ENCODE data around the gene VSTM4. TPM values are rescaled to one million over a fixed set of nuclear protein-coding genes. Genes with fewer than 3 reads are reported as not detected.

The VSTM4 gene
- total RNA-seq, 2 experiments from 2014 or later, result 0.07 to 0.11 TPM

- intact Hi-C loops (cut with DNase I, micrococcal nuclease), result no loop called here
- ChIA-PET POLR2A (no interaction called here), CTCF (interaction anchor here (1.3 kb wide), 1 partner anchor 10 kb away, joined by 3 read pairs; no protein-coding TSS in a partner anchor)
- DNase-seq (no peak), ATAC-seq (no peak)
- no peak overlapping the region for H3K27ac Mint-ChIP-seq
- no peaks in the 10 kb centered on the region for H3K9me3 Mint-ChIP-seq (ENCODE audit: low read depth)
- H3K4me1 Mint-ChIP-seq, result no peaks in the 10 kb centered on the region
- H3K4me3 Mint-ChIP-seq, result no peak overlapping the region
- peaks cover 3% of the 10 kb centered on the region for H3K27me3 Mint-ChIP-seq
- H3K36me3 Mint-ChIP-seq (ENCODE audit: low read depth), result no peaks in the 10 kb centered on the region
These were observed 25.2 kb upstream of the VSTM4 start for GRCh38 chr10:49140304-49141177.

GRCh38 chr10:49139846-49140195 is 24.5 kb upstream of the VSTM4 start:
- no peaks in the 10 kb centered on the region for H3K4me1 Mint-ChIP-seq
- no peak overlapping the region for H3K4me3 Mint-ChIP-seq
- DNase-seq, result peak; percentile 16
- H3K36me3 Mint-ChIP-seq (ENCODE audit: low read depth), result no peaks in the 10 kb centered on the region
- H3K27ac Mint-ChIP-seq, result no peak overlapping the region
- peak; percentile 64 for ATAC-seq
- POLR2A ChIA-PET, result no interaction called here
- H3K9me3 Mint-ChIP-seq (ENCODE audit: low read depth), result no peaks in the 10 kb centered on the region
- intact Hi-C loops (cut with DNase I, micrococcal nuclease), result no loop called here
- CTCF ChIA-PET, result interaction anchor here (1.3 kb wide), 1 partner anchor 10 kb away, joined by 3 read pairs; no protein-coding TSS in a partner anchor
- peaks cover 6% of the 10 kb centered on the region for H3K27me3 Mint-ChIP-seq

GRCh38 chr10:49139028-49139845 is 23.9 kb upstream of the VSTM4 start:
- Mint-ChIP-seq H3K9me3 (ENCODE audit: low read depth) (no peaks in the 10 kb centered on the region), H3K27ac (no peak overlapping the region), H3K4me3 (no peak overlapping the region), H3K27me3 (peaks cover 8% of the 10 kb centered on the region), H3K36me3 (ENCODE audit: low read depth) (no peaks in the 10 kb centered on the region), H3K4me1 (no peaks in the 10 kb centered on the region)
- DNase-seq, result no peak
- POLR2A ChIA-PET, result no interaction called here
- no peak for ATAC-seq
- intact Hi-C loops (cut with DNase I, micrococcal nuclease), result no loop called here
- CTCF ChIA-PET, result interaction anchor here (1.3 kb wide), 1 partner anchor 9 kb away, joined by 3 read pairs; no protein-coding TSS in a partner anchor

GRCh38 chr10:49138361-49138891 is 23.1 kb upstream of the VSTM4 start:
- Mint-ChIP-seq H3K36me3 (ENCODE audit: low read depth) (no peaks in the 10 kb centered on the region), H3K4me3 (no peak overlapping the region), H3K27ac (no peak overlapping the region), H3K27me3 (peaks cover 11% of the 10 kb centered on the region), H3K4me1 (no peaks in the 10 kb centered on the region), H3K9me3 (ENCODE audit: low read depth) (no peaks in the 10 kb centered on the region)
- DNase-seq (no peak), ATAC-seq (no peak)
- ChIA-PET POLR2A (interaction anchor here (1.2 kb wide), 1 partner anchor 14 kb away, joined by 3 read pairs; no protein-coding TSS in a partner anchor), CTCF (no interaction called here)
- intact Hi-C loops (cut with DNase I, micrococcal nuclease), result no loop called here

GRCh38 chr10:49136525-49136924 is 21.2 kb upstream of the VSTM4 start:
- no peaks in the 10 kb centered on the region for H3K9me3 Mint-ChIP-seq (ENCODE audit: low read depth)
- peaks cover 11% of the 10 kb centered on the region for H3K27me3 Mint-ChIP-seq
- POLR2A ChIA-PET, result no interaction called here
- no peak for DNase-seq
- no peak overlapping the region for H3K4me3 Mint-ChIP-seq
- no peak overlapping the region for H3K27ac Mint-ChIP-seq
- no peak for ATAC-seq
- no peaks in the 10 kb centered on the region for H3K4me1 Mint-ChIP-seq
- H3K36me3 Mint-ChIP-seq (ENCODE audit: low read depth), result no peaks in the 10 kb centered on the region
- CTCF ChIA-PET, result no interaction called here
- intact Hi-C loops (cut with DNase I, micrococcal nuclease), result no loop called here

GRCh38 chr10:49135575-49136313 is 20.4 kb upstream of the VSTM4 start:
- Mint-ChIP-seq H3K36me3 (ENCODE audit: low read depth) (no peaks in the 10 kb centered on the region), H3K9me3 (ENCODE audit: low read depth) (no peaks in the 10 kb centered on the region), H3K4me3 (no peak overlapping the region), H3K27ac (no peak overlapping the region), H3K4me1 (no peaks in the 10 kb centered on the region), H3K27me3 (peaks cover 11% of the 10 kb centered on the region)
- ATAC-seq (no peak), DNase-seq (no peak)
- ChIA-PET POLR2A (no interaction called here), CTCF (interaction anchor here (0.7 to 1.1 kb wide), 2 partner anchors 29 to 264 kb away, joined by 3 read pairs; no protein-coding TSS in a partner anchor)
- intact Hi-C loops (cut with DNase I, micrococcal nuclease), result no loop called here

- CTCF ChIA-PET, result no interaction called here
- H3K9me3 Mint-ChIP-seq (ENCODE audit: low read depth), result no peaks in the 10 kb centered on the region
- ATAC-seq (no peak), DNase-seq (no peak)
- H3K27me3 Mint-ChIP-seq, result peaks cover 12% of the 10 kb centered on the region
- POLR2A ChIA-PET, result no interaction called here
- no peak overlapping the region for H3K4me3 Mint-ChIP-seq
- intact Hi-C loops (cut with DNase I, micrococcal nuclease), result no loop called here
- no peaks in the 10 kb centered on the region for H3K4me1 Mint-ChIP-seq
- no peak overlapping the region for H3K27ac Mint-ChIP-seq
- no peaks in the 10 kb centered on the region for H3K36me3 Mint-ChIP-seq (ENCODE audit: low read depth)
These were observed 19.0 kb upstream of the VSTM4 start for GRCh38 chr10:49134327-49134726.

GRCh38 chr10:49133706-49134248 is 18.5 kb upstream of the VSTM4 start, which contains the start of gene FAM170B:
Gene FAM170B, minus strand, starts transcription at chr10:49134021. Its CDS starts 103 bp downstream, at chr10:49133918.
- no peak for ATAC-seq
- no peaks in the 10 kb centered on the region for H3K4me1 Mint-ChIP-seq
- H3K9me3 Mint-ChIP-seq (ENCODE audit: low read depth), result no peaks in the 10 kb centered on the region
- no peak for DNase-seq
- POLR2A ChIA-PET, result no interaction called here
- H3K36me3 Mint-ChIP-seq (ENCODE audit: low read depth), result no peaks in the 10 kb centered on the region
- H3K27me3 Mint-ChIP-seq, result peaks cover 16% of the 10 kb centered on the region
- no peak within 1 kb of the TSS for H3K4me3 Mint-ChIP-seq
- CTCF ChIA-PET, result no interaction called here
- intact Hi-C loops (cut with DNase I, micrococcal nuclease), result no loop called here
- no peak within 1 kb of the TSS for H3K27ac Mint-ChIP-seq

- Mint-ChIP-seq H3K4me3 (no peak overlapping the region), H3K4me1 (no peaks in the 10 kb centered on the region), H3K27ac (no peak overlapping the region), H3K9me3 (ENCODE audit: low read depth) (no peaks in the 10 kb centered on the region), H3K27me3 (peaks cover 21% of the 10 kb centered on the region), H3K36me3 (ENCODE audit: low read depth) (no peaks in the 10 kb centered on the region)
- ATAC-seq (no peak), DNase-seq (no peak)
- intact Hi-C loops (cut with DNase I, micrococcal nuclease), result no loop called here
- POLR2A ChIA-PET, result no interaction called here
- CTCF ChIA-PET, result no interaction called here
These were observed 17.0 kb upstream of the VSTM4 start for GRCh38 chr10:49132362-49132737.

- intact Hi-C loops (cut with DNase I, micrococcal nuclease), result no loop called here
- H3K27ac Mint-ChIP-seq, result no peak overlapping the region
These were observed 16.4 kb upstream of the VSTM4 start for GRCh38 chr10:49131507-49132361.

More at GRCh38 chr10:49131507-49132361, 16.4 kb upstream of the VSTM4 start:
- DNase-seq, result no peak
- POLR2A ChIA-PET, result no interaction called here
- Mint-ChIP-seq H3K4me3 (no peak overlapping the region), H3K27me3 (peaks cover 21% of the 10 kb centered on the region), H3K4me1 (no peaks in the 10 kb centered on the region), H3K9me3 (ENCODE audit: low read depth) (no peaks in the 10 kb centered on the region), H3K36me3 (ENCODE audit: low read depth) (no peaks in the 10 kb centered on the region)
- no peak for ATAC-seq
- CTCF ChIA-PET, result no interaction called here
